GM19324 (cell line): Measurements from ENCODE around the gene SLC8A1.

Experiments
- ATAC-seq: cut with Tn5 transposase; IDR thresholded peaks from one replicate; pipeline ENCODE4 v1.9.1; 2021; ENCODE audit warnings: mild to moderate bottlenecking, moderate library complexity; ENCODE audit not compliant: unreplicated experiment, low FRiP score

The SLC8A1 gene

GRCh38 chr2:40177366-40177765 lies 274.5 kb downstream of the SLC8A1 start:
- ATAC-seq = no peak

- ATAC-seq = no peak
These were observed 278.6 kb downstream of the SLC8A1 start for GRCh38 chr2:40173276-40173675.

- no peak for ATAC-seq
These were observed 282.0 kb downstream of the SLC8A1 start for GRCh38 chr2:40169856-40170255.

- no peak for ATAC-seq
These were observed 282.5 kb downstream of the SLC8A1 start for GRCh38 chr2:40169430-40169829.

- ATAC-seq = no peak
These were observed 283.3 kb downstream of the SLC8A1 start for GRCh38 chr2:40168546-40168945.

GRCh38 chr2:40168032-40168431 lies 283.9 kb downstream of the SLC8A1 start:
- ATAC-seq = no peak

- no peak for ATAC-seq
These were observed 285.9 kb downstream of the SLC8A1 start for GRCh38 chr2:40166006-40166405.

GRCh38 chr2:40165509-40165844 lies 286.4 kb downstream of the SLC8A1 start:
- ATAC-seq = no peak

GRCh38 chr2:40164736-40165508 lies 287.0 kb downstream of the SLC8A1 start:
- ATAC-seq = no peak

GRCh38 chr2:40161986-40162385 lies 289.9 kb downstream of the SLC8A1 start:
- ATAC-seq = no peak

GRCh38 chr2:40160751-40161218 lies 291.1 kb downstream of the SLC8A1 start:
- peak; percentile 66 for ATAC-seq

GRCh38 chr2:40159333-40159732 lies 292.6 kb downstream of the SLC8A1 start:
- no peak for ATAC-seq

GRCh38 chr2:40158781-40159180 lies 293.1 kb downstream of the SLC8A1 start:
- no peak for ATAC-seq

- ATAC-seq = no peak
These were observed 296.2 kb downstream of the SLC8A1 start for GRCh38 chr2:40155728-40156127.

- ATAC-seq = no peak
These were observed 301.6 kb downstream of the SLC8A1 start for GRCh38 chr2:40150266-40150665.

- ATAC-seq = no peak
These were observed 303.6 kb downstream of the SLC8A1 start for GRCh38 chr2:40148334-40148733.

GRCh38 chr2:40147360-40147759 lies 304.5 kb downstream of the SLC8A1 start:
- no peak for ATAC-seq

- ATAC-seq = no peak
These were observed 307.9 kb downstream of the SLC8A1 start for GRCh38 chr2:40144022-40144421.

- no peak for ATAC-seq
These were observed 313.6 kb downstream of the SLC8A1 start for GRCh38 chr2:40138314-40138713.

- no peak for ATAC-seq
These were observed 320.7 kb downstream of the SLC8A1 start for GRCh38 chr2:40131081-40131704.

GRCh38 chr2:40130251-40130994 lies 321.5 kb downstream of the SLC8A1 start:
- no peak for ATAC-seq
